T-helper 2 cell treated with Interferon-gamma antibody and Interleukin-4, amounts not matched to agents 5 μg/mL and 100 μg/mL, for 36 hours (primary cell): ENCODE data around the gene UCHL3.

Experiments used
- DNase-seq: peaks from one replicate; pipeline ENCODE4 v3.0.0; 2021; ENCODE audit warnings: low spot score
- H3K27ac Mint-ChIP-seq: one replicate; pipeline ENCODE4 v1.8.0; 2021; ENCODE audit warnings: mild to moderate bottlenecking, mixed read lengths
- H3K27me3 Mint-ChIP-seq: one replicate; pipeline ENCODE4 v1.8.0; 2021; ENCODE audit warnings: low read depth, mixed read lengths
- H3K36me3 Mint-ChIP-seq: one replicate; pipeline ENCODE4 v1.8.0; 2021; ENCODE audit warnings: low read depth, mixed read lengths
- H3K4me1 Mint-ChIP-seq: one replicate; pipeline ENCODE4 v1.8.0; 2021; ENCODE audit warnings: low read depth, mixed read lengths
- H3K4me3 Mint-ChIP-seq: one replicate; pipeline ENCODE4 v1.8.0; 2022; ENCODE audit warnings: mild to moderate bottlenecking, moderate library complexity, mixed read lengths
- H3K9me3 Mint-ChIP-seq: one replicate; pipeline ENCODE4 v1.8.0; 2021; ENCODE audit warnings: mixed read lengths

UCHL3 gene

GRCh38 chr13:75648446-75648845 is 98.9 kb downstream of the UCHL3 start:
- no peak for DNase-seq
- Mint-ChIP-seq H3K9me3 (no peaks in the 10 kb centered on the region), H3K27me3 (no peaks in the 10 kb centered on the region), H3K27ac (no peak overlapping the region), H3K36me3 (no peaks in the 10 kb centered on the region), H3K4me1 (no peaks in the 10 kb centered on the region), H3K4me3 (no peak overlapping the region)

GRCh38 chr13:75651013-75651412 is 101.4 kb downstream of the UCHL3 start:
- Mint-ChIP-seq H3K27ac (no peak overlapping the region), H3K9me3 (no peaks in the 10 kb centered on the region), H3K27me3 (no peaks in the 10 kb centered on the region), H3K4me3 (no peak overlapping the region), H3K4me1 (no peaks in the 10 kb centered on the region), H3K36me3 (no peaks in the 10 kb centered on the region)
- DNase-seq = no peak

GRCh38 chr13:75652726-75653125 is 103.1 kb downstream of the UCHL3 start:
- Mint-ChIP-seq H3K4me1 (no peaks in the 10 kb centered on the region), H3K9me3 (no peaks in the 10 kb centered on the region), H3K27ac (no peak overlapping the region), H3K27me3 (no peaks in the 10 kb centered on the region), H3K36me3 (no peaks in the 10 kb centered on the region), H3K4me3 (no peak overlapping the region)
- DNase-seq = no peak
